HG02885 (cell line): ENCODE measurements around the gene PTH1R.

Experiments
- ATAC-seq: cut with Tn5 transposase; IDR thresholded peaks from one replicate; pipeline ENCODE4 v1.9.1; 2021; ENCODE audit warnings: mild to moderate bottlenecking; ENCODE audit not compliant: unreplicated experiment, poor library complexity

PTH1R gene

DNA sequence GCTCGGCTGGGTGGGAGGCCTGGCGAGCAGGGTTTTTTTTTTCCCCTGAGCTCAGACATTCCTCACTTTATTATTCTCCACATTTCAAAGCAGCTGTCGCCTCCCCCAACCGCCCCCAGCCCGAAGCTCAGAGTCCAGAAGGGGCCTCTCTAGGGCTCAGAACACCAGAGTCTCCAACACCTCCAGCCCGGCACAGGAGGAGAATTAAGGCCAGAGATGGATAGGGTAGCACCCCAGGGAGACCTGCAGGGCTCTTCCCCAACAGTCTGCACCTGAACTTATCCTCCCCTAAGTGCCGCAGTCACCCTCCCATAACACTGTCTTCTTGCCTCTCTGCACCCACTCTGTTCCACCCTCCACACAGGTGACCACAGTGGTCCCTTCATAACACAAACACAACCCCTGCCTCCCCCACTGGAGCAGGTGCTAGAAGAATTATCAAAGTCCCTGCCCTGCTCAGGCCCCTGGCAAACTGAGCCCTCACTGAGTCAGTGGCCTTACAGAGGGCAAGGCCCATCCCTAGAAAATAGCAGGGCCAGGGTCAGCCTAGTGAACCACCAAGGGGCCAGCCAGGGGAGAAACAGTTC is 28.4 kb upstream of the PTH1R start:
- ATAC-seq: no peak

DNA sequence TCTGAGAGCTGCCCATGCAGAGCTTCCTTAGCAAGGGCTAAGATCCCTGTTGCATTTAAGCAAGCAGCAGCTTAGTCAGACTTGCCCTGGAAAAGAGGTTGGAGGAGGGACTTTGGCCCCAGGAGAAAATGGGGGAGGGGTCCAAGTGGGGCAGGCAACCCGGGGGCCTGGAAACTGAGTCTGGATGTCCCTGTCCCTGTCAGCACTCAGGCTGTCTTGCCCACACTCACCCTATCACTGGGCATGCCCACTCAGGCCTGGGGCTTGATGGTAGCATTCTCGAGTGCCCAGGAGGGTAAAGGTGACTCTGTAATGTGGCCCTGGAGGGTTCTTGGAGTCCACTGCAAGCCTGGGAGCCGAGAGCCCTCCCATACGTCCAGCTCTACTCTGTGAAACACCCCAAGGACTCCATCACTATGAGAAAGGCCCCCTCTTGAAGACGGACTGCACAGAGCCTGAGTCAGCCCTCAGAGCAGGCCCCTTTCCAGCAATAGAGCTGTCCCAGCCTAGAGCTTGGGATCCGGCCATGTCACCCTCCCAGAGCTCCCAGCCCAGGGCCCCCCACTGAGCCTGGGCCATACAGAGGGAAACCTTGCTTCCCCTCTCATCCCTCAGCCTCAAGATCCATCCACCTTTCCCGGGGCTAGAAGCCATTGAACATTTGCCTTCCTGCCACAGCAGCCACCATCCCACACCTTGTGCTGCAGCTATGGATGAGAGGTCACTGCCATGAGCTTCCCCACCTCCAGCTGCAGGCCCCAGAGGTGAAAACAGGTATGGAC is 27.6 kb upstream of the PTH1R start:
- no peak for ATAC-seq

DNA sequence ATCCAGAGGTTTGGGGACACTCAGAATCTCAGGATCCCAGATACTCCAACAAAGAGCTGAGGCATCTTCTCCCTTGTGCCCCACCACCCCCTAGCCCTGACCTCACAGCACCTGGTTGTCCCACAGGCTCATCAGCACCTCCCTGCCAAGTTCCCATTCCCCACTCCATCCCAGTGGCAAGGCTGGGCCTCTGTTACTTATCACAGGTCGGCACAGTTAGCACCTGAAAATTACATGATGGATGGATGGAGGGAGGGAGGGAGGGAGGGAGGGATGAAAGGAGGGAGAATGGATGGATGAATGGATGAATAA is 27.1 kb upstream of the PTH1R start:
- ATAC-seq: no peak

DNA sequence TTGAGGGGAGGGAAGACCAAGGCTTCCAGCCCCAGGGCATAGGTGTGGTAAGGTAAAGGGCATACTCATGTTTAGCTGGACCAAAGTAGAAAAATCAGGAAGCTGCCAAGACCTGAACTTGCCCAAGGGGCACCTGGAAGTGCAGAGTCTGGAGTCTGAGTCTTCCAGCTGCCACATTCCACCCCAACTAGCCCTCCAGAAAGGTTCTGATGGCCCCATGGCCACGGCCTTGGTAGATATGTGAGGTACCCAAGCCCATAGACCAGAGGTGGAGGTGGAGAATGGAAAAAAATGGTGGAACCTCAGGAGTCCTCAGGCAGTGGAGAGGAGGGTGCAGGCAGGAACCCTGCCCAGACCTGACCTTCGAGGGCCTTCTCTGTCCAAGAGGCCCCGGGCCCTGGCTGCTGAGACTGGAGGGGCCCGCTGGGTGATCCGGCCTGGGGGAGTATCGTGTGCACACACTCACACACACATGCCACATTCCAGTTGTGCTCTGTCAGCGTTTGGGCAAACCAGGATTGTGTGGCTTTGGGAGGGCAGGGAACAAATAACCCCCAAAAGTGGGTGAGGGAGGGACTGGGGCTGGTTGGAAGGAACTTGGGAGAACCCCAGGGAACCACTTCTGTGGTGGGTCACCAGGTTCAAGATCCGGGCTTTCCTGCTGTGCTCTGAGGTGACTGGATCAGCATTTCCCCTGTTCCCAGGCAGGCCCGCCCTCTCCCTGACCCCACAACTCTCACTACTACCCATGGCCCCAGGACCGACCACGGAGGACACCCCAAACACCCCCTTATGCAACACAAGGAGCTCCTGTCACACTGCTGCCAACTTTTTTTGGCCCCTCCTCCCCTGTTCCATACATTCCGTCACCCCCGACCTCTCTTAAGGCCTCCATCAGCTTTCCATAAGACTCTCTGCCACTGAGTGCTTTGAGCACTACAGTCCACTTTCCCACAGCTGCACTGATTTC is 25.9 kb upstream of the PTH1R start:
- ATAC-seq: no peak

GRCh38 chr3:46852334-46852720 is 25.2 kb upstream of the PTH1R start:
- no peak for ATAC-seq

- ATAC-seq: no peak
These were observed 24.6 kb upstream of the PTH1R start for GRCh38 chr3:46852839-46853355.

GRCh38 chr3:46853441-46854415 is 23.8 kb upstream of the PTH1R start:
- ATAC-seq: no peak

GRCh38 chr3:46854555-46854991 is 22.9 kb upstream of the PTH1R start:
- ATAC-seq: no peak

- no peak for ATAC-seq
These were observed 20.7 kb upstream of the PTH1R start for GRCh38 chr3:46856576-46857471.

GRCh38 chr3:46857485-46858341 is 19.8 kb upstream of the PTH1R start:
- no peak for ATAC-seq

GRCh38 chr3:46858456-46858855 is 19.1 kb upstream of the PTH1R start:
- ATAC-seq: no peak

GRCh38 chr3:46859001-46859710 is 18.4 kb upstream of the PTH1R start:
- ATAC-seq: no peak

DNA sequence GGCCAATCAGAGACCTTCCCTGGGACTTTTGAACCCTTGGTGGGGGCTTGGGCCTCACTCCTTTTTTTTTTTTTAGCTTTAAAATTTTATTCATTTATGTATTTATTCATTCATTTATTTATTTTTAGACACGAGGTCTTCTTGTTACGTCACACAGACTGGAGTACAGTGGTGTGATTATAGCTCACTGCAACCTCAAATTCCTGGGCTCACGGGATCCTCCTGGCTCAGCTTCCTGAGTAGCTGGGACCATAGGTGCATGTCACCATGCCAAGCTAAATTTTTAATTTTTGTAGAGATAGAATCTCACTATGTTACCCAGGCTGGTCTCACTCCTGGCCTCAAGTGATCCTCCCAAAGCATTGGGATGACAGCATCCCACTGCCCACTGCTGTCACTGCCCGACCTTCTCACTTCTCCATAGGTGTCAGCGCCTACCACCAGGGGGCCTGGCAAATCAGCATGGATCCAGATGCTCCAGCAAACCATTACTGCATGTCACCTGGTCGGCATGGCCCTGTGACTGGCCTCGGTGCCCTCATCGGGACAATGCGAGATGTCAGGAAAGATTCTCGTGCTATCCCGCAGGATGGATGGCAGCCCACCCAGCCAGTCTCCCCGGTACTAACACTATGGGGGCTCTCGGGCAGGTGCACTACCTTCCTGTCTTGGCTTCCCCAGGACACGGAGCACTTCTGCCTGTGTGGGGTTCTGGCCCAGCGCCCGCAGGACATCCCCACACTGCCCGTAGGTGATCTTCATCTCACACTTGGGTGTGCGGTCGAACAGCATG is 17.3 kb upstream of the PTH1R start:
- no peak for ATAC-seq

DNA sequence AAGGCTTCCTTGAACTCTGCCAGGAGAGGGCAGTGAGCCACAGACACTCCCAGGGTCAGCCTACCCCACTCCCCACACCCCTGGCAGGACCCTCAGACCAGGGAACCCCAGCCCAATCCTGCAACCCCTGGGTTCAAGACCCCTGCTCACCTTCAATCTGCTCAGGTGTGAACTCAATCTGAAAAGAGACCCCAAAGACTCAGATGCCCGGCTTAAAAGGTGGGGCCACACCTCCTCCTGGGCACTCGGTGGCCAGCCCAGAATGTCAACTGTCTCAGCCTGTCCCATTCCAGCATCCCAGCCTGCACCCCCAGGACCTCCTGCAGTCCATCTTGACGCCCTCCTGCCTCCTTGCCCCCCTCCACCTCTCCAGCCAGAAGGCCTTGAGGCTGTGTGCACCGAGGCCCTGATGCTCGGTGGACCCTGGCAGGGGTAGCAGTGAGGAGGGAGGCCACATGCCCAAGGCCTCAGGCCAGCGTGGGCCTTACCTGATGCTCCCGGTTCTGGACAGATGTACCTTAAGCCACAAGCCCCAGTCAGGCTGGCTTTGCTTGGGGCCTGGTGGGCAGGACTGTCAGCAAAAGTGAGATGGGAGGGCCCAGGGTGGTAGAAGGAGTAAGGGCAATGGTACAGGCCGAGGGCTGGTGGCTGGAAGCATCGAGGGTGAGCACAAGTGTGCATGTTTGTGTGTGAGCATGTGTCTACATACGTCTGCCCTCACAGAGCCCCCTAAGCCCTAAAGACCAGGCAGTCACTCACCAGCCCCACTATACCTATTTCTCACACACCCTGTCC is 16.5 kb upstream of the PTH1R start:
- no peak for ATAC-seq

DNA sequence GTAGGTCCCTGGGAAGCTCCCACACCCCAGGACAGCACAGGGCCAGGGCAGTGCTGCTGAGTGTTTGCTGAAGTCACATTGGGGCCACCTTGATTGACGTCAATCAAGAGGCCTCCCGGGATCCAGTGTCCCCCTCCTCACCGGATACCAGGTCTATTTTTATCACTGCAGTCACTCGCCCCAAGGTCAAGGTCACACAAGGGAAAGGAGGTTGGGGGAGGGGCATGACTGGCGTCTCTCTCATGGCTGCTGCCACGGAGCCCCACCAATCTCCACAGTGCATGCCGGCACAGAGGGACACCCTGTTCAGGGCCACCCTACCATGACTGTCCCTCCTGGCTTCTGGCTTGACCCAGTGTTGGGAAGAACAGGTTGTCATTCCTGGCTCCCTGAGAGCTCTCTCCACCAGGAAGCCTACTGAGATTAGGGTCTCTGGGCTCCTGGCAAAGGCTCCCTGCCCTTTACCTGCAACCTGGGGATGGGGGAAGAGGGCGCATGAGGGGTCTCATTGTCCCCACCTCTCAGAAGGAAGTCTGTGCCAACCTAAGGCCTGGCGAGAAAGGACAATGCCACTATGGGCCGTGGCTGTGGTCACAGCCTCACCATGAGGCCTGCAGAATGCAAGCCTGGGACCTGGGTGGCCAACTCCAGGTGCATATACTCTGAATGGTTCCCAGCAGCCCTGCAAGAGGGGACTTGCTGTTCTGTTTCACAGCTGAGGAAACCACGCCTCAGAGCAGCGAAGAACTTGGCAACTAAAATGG is 15.7 kb upstream of the PTH1R start:
- ATAC-seq: no peak
